ENCODE results near the gene ARHGAP15. TPM values are rescaled to one million over a fixed set of nuclear protein-coding genes. Genes with fewer than 3 reads are reported as not detected.

ARHGAP15 gene
- total RNA-seq, 1 experiment from 2014 or later, result 0.42 TPM

DNA sequence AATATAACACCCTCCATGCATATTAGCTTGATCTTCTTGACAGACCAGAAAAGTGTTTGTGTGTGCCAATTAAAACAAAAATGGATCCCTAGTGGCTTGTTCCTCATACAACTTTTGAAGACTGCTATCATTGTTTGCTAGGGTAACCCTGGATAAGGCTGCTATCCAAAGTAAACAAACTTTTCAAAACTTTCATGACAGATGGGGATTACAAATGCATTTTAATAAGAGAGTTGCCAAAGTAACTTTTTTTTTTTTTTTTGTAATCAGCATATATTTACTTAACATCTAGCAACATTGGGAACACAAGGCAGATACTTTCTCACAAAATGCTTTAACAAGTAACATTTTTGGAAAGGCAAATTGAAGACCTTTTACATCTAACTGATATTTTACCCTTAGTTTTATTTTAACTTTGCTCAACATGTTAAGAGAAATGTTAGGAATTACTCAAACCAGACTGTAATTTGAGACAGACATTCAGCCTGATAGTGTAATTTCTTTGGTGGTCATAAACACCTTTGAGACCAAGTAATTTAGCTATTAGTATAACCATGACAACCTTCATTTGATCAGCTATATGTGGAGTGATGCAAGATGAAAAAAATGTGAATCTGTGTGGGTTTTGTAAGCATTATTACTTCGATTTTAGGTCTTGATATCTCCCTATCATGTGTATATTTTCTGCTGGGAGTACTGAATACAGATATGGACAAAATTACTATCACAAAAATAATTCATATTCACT lies 300.9 kb downstream of the ARHGAP15 start:
- H4K20me1 ChIP-seq (ENCODE audit: insufficient read depth), result no peaks in the 10 kb centered on the region; the same call in 1 of the 2 replicates
- H3K4me2 ChIP-seq (ENCODE audit: low read length), result no peak overlapping the region
- DNase-seq (ENCODE audit: low read depth, low spot score), result no peak
- no peaks in the 10 kb centered on the region for H3K9me3 ChIP-seq (ENCODE audit: control insufficient read depth in 1 of 2, insufficient read depth in 1 of 2, low read depth in 1 of 2, low read length in 2 of 2)
- intact Hi-C loops (cut with micrococcal nuclease), result no loop called here
- RAD21 ChIA-PET (ENCODE audit: low non-redundant PET in 1 of 2, low total read pairs in 2 of 2, uncharacterized antibody in 2 of 2, unreplicated experiment in 2 of 2), result no interaction called here
- BruUV-seq (replicated peaks), result no TSS peak
- no peaks in the 10 kb centered on the region for H3K36me3 ChIP-seq (ENCODE audit: control insufficient read depth in 1 of 2, insufficient read depth in 2 of 2, low read length in 2 of 2)
- no peak overlapping the region for H3K4me3 ChIP-seq (replicated peaks in 1 of 2; ENCODE audit: low read depth in 1 of 2, low read length in 2 of 2)
- no peak overlapping the region for H3K27ac ChIP-seq (ENCODE audit: low read depth, low read length)
- H3K9ac ChIP-seq (ENCODE audit: low read length), result no peak overlapping the region
- POLR2A ChIA-PET, result no interaction called here
- CTCF ChIA-PET, result no interaction called here
- peaks cover 21% of the 10 kb centered on the region; the same call in 1 of the 2 replicates for H3K27me3 ChIP-seq (ENCODE audit: insufficient read depth, low read length)
- H3K4me1 ChIP-seq (ENCODE audit: control insufficient read depth in 1 of 2, insufficient read depth in 2 of 2, low read length in 2 of 2), result no peaks in the 10 kb centered on the region
- no peaks in the 10 kb centered on the region for H3K79me2 ChIP-seq (ENCODE audit: insufficient read depth, low read length)
- no peak for TF ChIP-seq POLR2AphosphoS5 (IDR thresholded peaks at IDR 0.05; ENCODE audit: low read depth, low read length)
- no peak for TF ChIP-seq RAD21 (IDR thresholded peaks at IDR 0.05; ENCODE audit: low read depth)
- TF ChIP-seq, protein P1, sequence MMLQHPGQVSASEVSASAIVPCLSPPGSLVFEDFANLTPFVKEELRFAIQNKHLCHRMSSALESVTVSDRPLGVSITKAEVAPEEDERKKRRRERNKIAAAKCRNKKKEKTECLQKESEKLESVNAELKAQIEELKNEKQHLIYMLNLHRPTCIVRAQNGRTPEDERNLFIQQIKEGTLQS (IDR thresholded peaks at IDR 0.05), result no peak
- TF ChIP-seq YY1 (IDR thresholded peaks at IDR 0.05; ENCODE audit: extremely low read depth, insufficient replicate concordance, low read depth, low read length), result no peak
- no peak for TF ChIP-seq SIN3A (IDR thresholded peaks at IDR 0.05; ENCODE audit: low read depth)
- TF ChIP-seq CBX3 (IDR thresholded peaks at IDR 0.05; ENCODE audit: low read depth), result no peak
- no peak for TF ChIP-seq ZFX (IDR thresholded peaks at IDR 0.05)
- no peak for TF ChIP-seq JUND (IDR thresholded peaks at IDR 0.05)
- TF ChIP-seq EGR1 (IDR thresholded peaks at IDR 0.05; ENCODE audit: low read depth), result no peak
- TF ChIP-seq FOSL1 (IDR thresholded peaks at IDR 0.05; ENCODE audit: low read depth), result no peak
- no peak overlapping the region for H2AFZ ChIP-seq (ENCODE audit: low read depth, low read length, poor library complexity, severe bottlenecking)
- ATAC-seq, result no peak
- H3K9me2 ChIP-seq (ENCODE audit: insufficient read depth), result no peaks in the 10 kb centered on the region

GRCh38 chr2:143431316-143431715 lies 302.1 kb downstream of the ARHGAP15 start:
- BruUV-seq (replicated peaks), result no TSS peak
- POLR2A ChIA-PET, result no interaction called here

More at GRCh38 chr2:143431316-143431715, 302.1 kb downstream of the ARHGAP15 start:
- Histone ChIP-seq H4K20me1 (ENCODE audit: insufficient read depth) (no peaks in the 10 kb centered on the region; the same call in 1 of the 2 replicates), H2AFZ (ENCODE audit: low read depth, low read length, poor library complexity, severe bottlenecking) (no peak overlapping the region), H3K9me3 (ENCODE audit: control insufficient read depth in 1 of 2, insufficient read depth in 1 of 2, low read depth in 1 of 2, low read length in 2 of 2) (no peaks in the 10 kb centered on the region), H3K4me1 (ENCODE audit: control insufficient read depth in 1 of 2, insufficient read depth in 2 of 2, low read length in 2 of 2) (no peaks in the 10 kb centered on the region), H3K4me3 (replicated peaks in 1 of 2; ENCODE audit: low read depth in 1 of 2, low read length in 2 of 2) (no peak overlapping the region), H3K4me2 (ENCODE audit: low read length) (no peak overlapping the region), H3K9ac (ENCODE audit: low read length) (no peak overlapping the region), H3K79me2 (ENCODE audit: insufficient read depth, low read length) (no peaks in the 10 kb centered on the region), H3K27me3 (ENCODE audit: insufficient read depth, low read length) (peaks cover 21% of the 10 kb centered on the region; the same call in 1 of the 2 replicates), H3K27ac (ENCODE audit: low read depth, low read length) (no peak overlapping the region), H3K36me3 (ENCODE audit: control insufficient read depth in 1 of 2, insufficient read depth in 2 of 2, low read length in 2 of 2) (no peaks in the 10 kb centered on the region), H3K9me2 (ENCODE audit: insufficient read depth) (no peaks in the 10 kb centered on the region)
- DNase-seq (ENCODE audit: low read depth, low spot score) (no peak), ATAC-seq (no peak)
- intact Hi-C loops (cut with micrococcal nuclease), result no loop called here
- RAD21 ChIA-PET (ENCODE audit: low non-redundant PET in 1 of 2, low total read pairs in 2 of 2, uncharacterized antibody in 2 of 2, unreplicated experiment in 2 of 2), result no interaction called here
- TF ChIP-seq ZNF274 (IDR thresholded peaks at IDR 0.05; ENCODE audit: low read depth, low read length), result no peak
- no peak for TF ChIP-seq EZH2 (IDR thresholded peaks at IDR 0.05)
- TF ChIP-seq REST (IDR thresholded peaks at IDR 0.05; ENCODE audit: low read depth), result no peak
- no peak for TF ChIP-seq SP1 (IDR thresholded peaks at IDR 0.05; ENCODE audit: low read depth)
- no peak for TF ChIP-seq RAD21 (IDR thresholded peaks at IDR 0.05; ENCODE audit: low read depth)
- CTCF ChIA-PET, result no interaction called here
